22Rv1 (cell line): Measurements from ENCODE around the gene A2M.

ENCODE experiments used
- CTCF ChIP-seq: fragments of 450-650 bp; IDR thresholded peaks from 2 replicates; pipeline ENCODE4 v1.5.1; 2017; ENCODE audit warnings: mild to moderate bottlenecking
- ZFX ChIP-seq: fragments of 450-650 bp; IDR thresholded peaks from 2 replicates; pipeline ENCODE4 v1.6.1; 2017; ENCODE audit warnings: antibody characterized with exemption, borderline replicate concordance

GRCh38 chr12:9070351-9070750 lies 45.4 kb downstream of the A2M start:
- TF ChIP-seq CTCF (no peak), ZFX (no peak)
